HG02678 (cell line): ENCODE data around the gene CEP41.

Experiments used
- ATAC-seq: cut with Tn5 transposase; IDR thresholded peaks from one replicate; pipeline ENCODE4 v1.9.1; 2021; ENCODE audit warnings: mild to moderate bottlenecking, moderate library complexity; ENCODE audit not compliant: unreplicated experiment

CEP41 gene

GRCh38 chr7:130356121-130356875, 84.5 kb downstream of the CEP41 start:
- ATAC-seq = no peak

GRCh38 chr7:130353196-130353595, 87.6 kb downstream of the CEP41 start:
- ATAC-seq = no peak

DNA sequence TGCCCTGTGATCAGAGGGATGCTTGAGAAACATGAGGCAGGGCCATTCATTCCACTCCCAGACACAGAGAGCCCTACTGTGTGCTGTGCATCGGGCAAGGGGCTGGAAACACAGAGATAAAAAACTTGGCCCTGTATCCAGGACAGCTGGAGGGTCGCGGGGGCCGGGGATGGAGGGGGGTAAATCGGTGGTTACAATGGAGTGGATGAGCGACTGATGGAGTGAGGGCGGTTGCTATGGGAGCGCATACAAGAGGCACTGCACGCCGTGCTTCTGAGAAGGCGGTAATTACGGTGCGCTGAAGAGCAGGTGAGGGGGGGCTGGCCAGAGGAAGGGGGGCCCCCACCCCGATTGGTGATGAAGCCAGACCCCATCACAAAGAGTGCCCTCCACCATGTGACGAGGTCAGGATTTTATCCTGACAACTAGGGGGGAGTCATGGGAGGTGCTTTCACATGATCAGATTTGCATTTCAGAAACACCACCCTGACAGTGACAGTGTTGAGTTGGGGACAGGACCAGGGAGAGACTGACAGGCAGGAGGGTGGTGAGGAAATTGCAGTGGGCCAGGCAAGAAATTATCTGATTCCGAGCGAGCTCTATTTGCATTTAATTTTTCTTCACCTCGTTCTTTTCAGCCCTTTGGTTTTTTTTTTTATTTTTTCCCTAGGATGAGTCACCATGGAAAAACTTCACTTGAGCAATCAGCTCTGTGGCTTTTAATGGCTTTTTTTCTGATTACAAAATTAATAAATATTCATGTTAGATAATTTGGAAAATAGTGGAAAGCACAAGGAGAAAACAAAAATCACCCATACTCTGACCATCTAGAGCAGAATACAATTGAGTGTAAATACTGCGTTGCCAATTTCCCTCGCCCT, 88.4 kb downstream of the CEP41 start:
- no peak for ATAC-seq

- no peak for ATAC-seq
Measured at GRCh38 chr7:130351791-130352090, 89.1 kb downstream of the CEP41 start.

GRCh38 chr7:130350945-130351790, 89.6 kb downstream of the CEP41 start:
- no peak for ATAC-seq

- no peak for ATAC-seq
Measured at GRCh38 chr7:130349911-130350782, 90.7 kb downstream of the CEP41 start.

DNA sequence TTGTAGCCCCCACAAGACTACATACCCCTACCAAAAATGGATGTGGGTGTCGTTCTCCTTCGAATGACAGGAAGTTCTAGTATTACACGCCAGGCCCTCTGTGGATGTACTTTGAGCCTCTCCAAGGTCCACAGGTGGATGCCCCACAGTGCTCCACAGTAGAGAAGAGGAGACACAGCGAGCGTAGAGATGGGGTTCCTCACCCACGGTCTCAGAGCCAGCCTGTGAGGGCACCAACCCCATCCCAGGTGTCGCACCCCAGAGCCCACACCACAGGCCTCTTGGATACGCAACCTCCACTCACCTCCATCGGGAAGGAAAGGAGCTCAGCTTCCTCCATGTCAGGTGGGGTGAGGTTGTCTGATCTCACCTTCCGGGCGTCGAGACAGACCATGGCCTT, 93.9 kb downstream of the CEP41 start:
- no peak for ATAC-seq

DNA sequence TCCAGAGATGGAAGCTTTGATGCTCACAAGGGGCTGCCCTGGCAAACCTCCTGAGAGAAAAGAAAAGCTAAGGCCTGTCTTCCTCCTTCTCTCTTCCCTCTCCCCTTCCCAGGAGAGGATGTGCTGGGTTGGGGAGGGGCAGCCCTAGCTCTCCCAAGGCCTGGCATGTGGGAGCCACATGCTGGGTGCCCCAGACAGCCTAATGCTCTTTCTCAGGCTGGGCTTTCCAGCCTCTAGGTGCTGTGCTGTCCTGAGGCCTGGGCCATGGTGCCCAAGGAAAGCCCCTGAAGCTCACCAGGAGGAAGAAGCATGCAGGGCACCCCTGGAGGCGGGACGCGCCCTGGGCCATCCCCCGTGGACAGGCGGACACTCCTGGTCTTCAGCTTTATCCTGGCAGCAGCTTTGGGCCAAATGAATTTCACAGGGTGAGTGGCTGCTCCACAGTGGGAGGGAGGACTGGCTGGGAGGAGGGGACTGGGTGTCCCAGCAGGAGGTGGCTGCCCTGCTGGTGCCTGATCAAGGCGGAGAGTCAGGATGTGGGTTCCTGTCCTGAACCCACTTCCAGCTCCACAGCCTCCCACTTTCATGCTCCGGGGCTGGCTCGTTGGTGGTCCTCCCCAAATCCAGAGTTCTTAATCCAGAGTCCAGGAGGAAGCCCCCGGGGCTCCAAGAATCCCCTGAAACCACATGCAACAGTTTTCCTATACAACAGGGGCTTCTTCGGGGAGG, 94.5 kb downstream of the CEP41 start:
- ATAC-seq = no peak

DNA sequence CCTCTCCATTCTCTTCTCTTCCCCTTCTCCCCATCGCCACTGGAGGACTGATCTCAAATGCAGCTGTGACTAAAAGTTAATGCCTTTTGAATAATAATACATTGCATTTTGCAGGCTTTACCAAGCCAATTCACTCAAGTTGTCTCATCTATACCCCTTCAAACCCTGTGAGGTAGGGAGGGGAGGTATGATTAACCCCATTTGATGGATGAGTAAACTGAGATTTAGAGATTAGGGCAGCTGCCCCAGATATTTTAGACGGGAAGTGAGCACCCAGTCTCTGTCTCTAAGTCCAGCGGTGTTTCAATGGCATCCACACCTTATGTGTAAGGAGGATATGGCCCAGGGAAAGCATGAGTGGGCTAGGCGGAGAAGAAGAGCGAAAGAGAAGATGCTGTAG, 95.1 kb downstream of the CEP41 start:
- no peak for ATAC-seq

GRCh38 chr7:130345136-130345535, 95.7 kb downstream of the CEP41 start:
- no peak for ATAC-seq

GRCh38 chr7:130344271-130344866, 96.4 kb downstream of the CEP41 start, which contains the start of gene CPA5:
CPA5 (plus strand) TSS chr7:130344816; CDS start chr7:130346486, 1,670 bp downstream.
- no peak for ATAC-seq
